GM18951 (cell line): ENCODE measurements around the gene BTRC.

Experiments
- POLR2A ChIP-seq: IDR thresholded peaks from 4 replicates; pipeline ENCODE4 v1.6.1; 2011; ENCODE audit warnings: mild to moderate bottlenecking; ENCODE audit not compliant: insufficient read length, insufficient read depth; ENCODE audit errors: extremely low read depth
- in situ Hi-C: fragments of 300-500 bp; cut with MboI; formaldehyde crosslinking; loops from one replicate; pipeline ENCODE4 v1.12.0; 2022; ENCODE audit warnings: low sequenced_read_pairs, mixed read lengths, inconsistent platforms; ENCODE audit not compliant: unreplicated experiment

BTRC gene

GRCh38 chr10:101571271-101571925, 217.4 kb downstream of the BTRC start:
- TF ChIP-seq POLR2A, result no peak
- in situ Hi-C loops, result no loop called here

GRCh38 chr10:101572126-101572525, 218.2 kb downstream of the BTRC start:
- in situ Hi-C loops, result no loop called here
- no peak for TF ChIP-seq POLR2A

- in situ Hi-C loops, result no loop called here
Observed at GRCh38 chr10:101572785-101573184, 218.8 kb downstream of the BTRC start.

GRCh38 chr10:101573885-101574753, 220.2 kb downstream of the BTRC start:
- in situ Hi-C loops, result no loop called here
- TF ChIP-seq POLR2A, result no peak

More at GRCh38 chr10:101572785-101573184, 218.8 kb downstream of the BTRC start:
- TF ChIP-seq POLR2A, result no peak

- no peak for TF ChIP-seq POLR2A
- in situ Hi-C loops, result no loop called here
Observed at GRCh38 chr10:101575091-101575490, 221.1 kb downstream of the BTRC start.

GRCh38 chr10:101575580-101576210, 221.7 kb downstream of the BTRC start:
- in situ Hi-C loops, result no loop called here
- no peak for TF ChIP-seq POLR2A

- in situ Hi-C loops, result no loop called here
Observed at GRCh38 chr10:101576211-101576863, 222.4 kb downstream of the BTRC start.

GRCh38 chr10:101577121-101577871, 223.3 kb downstream of the BTRC start:
- no peak for TF ChIP-seq POLR2A
- in situ Hi-C loops, result no loop called here

More at GRCh38 chr10:101576211-101576863, 222.4 kb downstream of the BTRC start:
- TF ChIP-seq POLR2A, result no peak

- in situ Hi-C loops, result no loop called here
- no peak for TF ChIP-seq POLR2A
Observed at GRCh38 chr10:101578192-101578591, 224.2 kb downstream of the BTRC start.

- in situ Hi-C loops, result no loop called here
- TF ChIP-seq POLR2A, result no peak
Observed at GRCh38 chr10:101578803-101579515, 225.0 kb downstream of the BTRC start.

GRCh38 chr10:101579516-101579870, 225.5 kb downstream of the BTRC start:
- in situ Hi-C loops, result no loop called here
- TF ChIP-seq POLR2A, result no peak
